GM12891 (cell line): ENCODE measurements around the gene RGS9.

ENCODE experiments used
- PAX5 ChIP-seq: IDR thresholded peaks from 2 replicates; pipeline ENCODE4 v1.6.1; 2011; ENCODE audit warnings: low read length, moderate library complexity, mild to moderate bottlenecking; ENCODE audit not compliant: insufficient read depth, severe bottlenecking
- POLR2A ChIP-seq: IDR thresholded peaks from 2 replicates; pipeline ENCODE4 v1.6.1; 2011; ENCODE audit warnings: low read depth, low read length, control low read depth
- POLR2AphosphoS5 ChIP-seq: IDR thresholded peaks from 2 replicates; pipeline ENCODE4 v1.6.1; 2011; ENCODE audit warnings: low read depth, low read length, control low read depth
- POU2F2 ChIP-seq: IDR thresholded peaks from 2 replicates; pipeline ENCODE4 v1.6.1; 2011; ENCODE audit warnings: low read depth, mild to moderate bottlenecking, control low read depth, low read length, moderate library complexity
- SPI1 ChIP-seq: IDR thresholded peaks from 2 replicates; pipeline ENCODE4 v1.6.1; 2011; ENCODE audit warnings: low read depth, low read length, control low read depth
- TAF1 ChIP-seq: IDR thresholded peaks from 2 replicates; pipeline ENCODE4 v1.6.1; 2011; ENCODE audit warnings: low read depth, low read length, control low read depth

DNA sequence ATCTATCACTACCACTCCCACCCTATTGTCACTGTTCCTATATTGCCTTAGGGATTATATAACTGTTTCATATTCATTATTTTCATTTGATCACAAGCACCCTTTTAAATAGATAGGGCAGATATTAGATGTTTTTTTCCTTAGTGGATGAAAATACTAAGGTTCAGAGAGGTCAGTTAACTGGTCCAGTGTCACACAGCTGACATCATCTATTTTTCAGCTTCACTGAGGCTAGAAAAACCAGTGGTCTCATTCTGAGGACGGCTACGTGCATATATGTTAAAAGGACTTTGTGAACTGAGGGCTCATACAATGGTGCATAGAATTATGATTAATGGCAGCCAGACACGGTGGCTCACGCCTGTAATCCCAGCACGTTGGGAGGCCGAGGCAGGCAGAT is 29.0 kb upstream of the RGS9 start:
- TF ChIP-seq POLR2AphosphoS5 = no peak
- TF ChIP-seq POLR2A = no peak
- no peak for TF ChIP-seq TAF1
- TF ChIP-seq PAX5 = no peak
- TF ChIP-seq POU2F2 = no peak
- TF ChIP-seq SPI1 = no peak
